ENCODE results near the gene CASS4.

DNA sequence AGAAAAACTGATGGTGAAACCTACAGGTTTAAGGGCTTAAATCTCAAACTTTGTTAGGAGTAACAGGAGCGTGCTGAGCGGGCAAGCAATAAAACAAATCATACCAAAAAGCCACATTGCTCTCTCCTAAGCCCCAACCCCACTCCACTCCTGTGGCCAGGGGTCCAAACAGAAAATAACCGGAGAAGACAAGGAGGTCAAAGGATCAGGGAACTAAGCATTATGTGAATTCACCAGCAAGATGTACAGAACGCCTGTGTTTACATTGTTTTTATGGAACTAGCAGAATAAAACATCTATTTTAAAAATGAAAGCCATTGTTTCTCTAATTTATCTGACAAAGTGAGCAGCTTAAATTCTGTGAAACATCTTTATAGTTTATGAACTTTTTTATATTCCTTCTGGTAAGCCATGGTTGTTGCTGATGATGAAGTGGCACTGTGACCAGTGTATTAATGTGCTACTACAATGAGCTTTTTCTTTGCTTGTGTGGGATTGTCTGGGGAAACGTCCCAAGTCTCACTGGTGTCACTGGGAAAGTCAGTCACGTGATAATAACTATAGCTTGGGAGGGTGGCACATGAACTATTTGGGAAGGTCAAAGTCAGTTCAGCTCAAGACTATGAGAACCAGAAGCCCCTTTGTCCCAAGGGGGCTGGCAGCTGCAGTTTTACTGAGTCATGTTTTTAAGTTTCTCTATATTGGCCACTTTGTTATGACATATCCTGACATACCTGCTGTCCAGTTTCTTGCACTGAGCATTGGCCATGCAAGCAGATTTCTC, 43.5 kb upstream of the CASS4 start:
- TF ChIP-seq, protein P1, sequence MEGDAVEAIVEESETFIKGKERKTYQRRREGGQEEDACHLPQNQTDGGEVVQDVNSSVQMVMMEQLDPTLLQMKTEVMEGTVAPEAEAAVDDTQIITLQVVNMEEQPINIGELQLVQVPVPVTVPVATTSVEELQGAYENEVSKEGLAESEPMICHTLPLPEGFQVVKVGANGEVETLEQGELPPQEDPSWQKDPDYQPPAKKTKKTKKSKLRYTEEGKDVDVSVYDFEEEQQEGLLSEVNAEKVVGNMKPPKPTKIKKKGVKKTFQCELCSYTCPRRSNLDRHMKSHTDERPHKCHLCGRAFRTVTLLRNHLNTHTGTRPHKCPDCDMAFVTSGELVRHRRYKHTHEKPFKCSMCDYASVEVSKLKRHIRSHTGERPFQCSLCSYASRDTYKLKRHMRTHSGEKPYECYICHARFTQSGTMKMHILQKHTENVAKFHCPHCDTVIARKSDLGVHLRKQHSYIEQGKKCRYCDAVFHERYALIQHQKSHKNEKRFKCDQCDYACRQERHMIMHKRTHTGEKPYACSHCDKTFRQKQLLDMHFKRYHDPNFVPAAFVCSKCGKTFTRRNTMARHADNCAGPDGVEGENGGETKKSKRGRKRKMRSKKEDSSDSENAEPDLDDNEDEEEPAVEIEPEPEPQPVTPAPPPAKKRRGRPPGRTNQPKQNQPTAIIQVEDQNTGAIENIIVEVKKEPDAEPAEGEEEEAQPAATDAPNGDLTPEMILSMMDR (IDR thresholded peaks at IDR 0.05), result no peak
- no peak for TF ChIP-seq PHF8 (IDR thresholded peaks at IDR 0.05; ENCODE audit: borderline replicate concordance, low read depth)
